ENCODE results near the gene SAG.
"Not testable (repeated sequence)": the region's sequence is repeated elsewhere in the genome, so short reads cannot be mapped to it uniquely, and the experiment has no call there.

The SAG gene

GRCh38 chr2:233334915-233335314 is 27.3 kb downstream of the SAG start:
- DNase-seq: no peak

DNA sequence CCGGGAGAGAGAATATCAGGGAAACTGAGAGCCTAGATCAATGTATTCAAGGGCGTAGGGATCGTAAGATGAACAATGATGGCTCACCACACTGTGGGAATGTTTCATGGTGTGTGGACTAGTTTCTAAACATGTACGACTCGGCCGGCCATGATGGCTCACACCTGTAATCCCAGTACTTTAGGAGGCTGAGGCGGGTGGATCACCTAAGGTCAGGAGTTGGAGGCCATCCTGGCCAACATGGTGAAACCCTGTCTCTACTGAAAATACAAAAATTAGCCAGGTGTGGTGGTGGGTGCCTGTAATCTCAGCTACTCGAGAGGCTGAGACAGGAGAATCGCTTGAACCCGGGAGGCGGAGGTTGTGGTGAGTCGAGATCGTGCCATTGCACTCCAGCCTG is 28.5 kb downstream of the SAG start:
- not testable (repeated sequence) for DNase-seq

- no peak for DNase-seq
Observed at GRCh38 chr2:233336541-233336940, 28.9 kb downstream of the SAG start.

GRCh38 chr2:233338046-233338445 is 30.4 kb downstream of the SAG start:
- DNase-seq: no peak

DNA sequence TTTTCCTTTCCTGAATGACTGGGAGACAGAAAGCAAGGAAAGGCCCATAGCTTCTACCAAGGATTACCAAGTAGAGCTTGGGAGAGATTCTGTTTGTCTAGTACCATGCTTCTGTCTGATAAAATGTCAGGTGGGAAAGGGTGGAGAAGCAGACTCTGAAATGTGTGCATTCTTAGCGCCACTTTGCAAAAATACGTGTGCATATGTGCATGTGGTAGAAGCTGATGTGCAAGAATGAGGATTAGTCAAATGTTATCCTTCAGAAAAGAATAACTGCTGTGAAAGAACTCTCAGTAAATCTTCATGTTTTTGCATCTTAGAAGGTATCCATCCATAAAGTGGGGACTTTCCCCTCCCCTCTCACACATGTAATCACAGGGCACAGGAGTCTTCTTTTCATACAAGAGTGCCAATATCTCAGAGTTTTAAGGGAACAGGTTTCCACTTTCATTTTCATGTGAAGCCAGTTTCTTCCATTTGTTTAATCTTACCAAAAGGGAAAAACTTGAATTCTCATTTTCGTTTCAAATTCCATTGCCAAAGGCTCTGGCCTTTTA is 31.3 kb downstream of the SAG start:
- no peak for DNase-seq

- DNase-seq: no peak
Observed at GRCh38 chr2:233339427-233339826, 31.8 kb downstream of the SAG start.

DNA sequence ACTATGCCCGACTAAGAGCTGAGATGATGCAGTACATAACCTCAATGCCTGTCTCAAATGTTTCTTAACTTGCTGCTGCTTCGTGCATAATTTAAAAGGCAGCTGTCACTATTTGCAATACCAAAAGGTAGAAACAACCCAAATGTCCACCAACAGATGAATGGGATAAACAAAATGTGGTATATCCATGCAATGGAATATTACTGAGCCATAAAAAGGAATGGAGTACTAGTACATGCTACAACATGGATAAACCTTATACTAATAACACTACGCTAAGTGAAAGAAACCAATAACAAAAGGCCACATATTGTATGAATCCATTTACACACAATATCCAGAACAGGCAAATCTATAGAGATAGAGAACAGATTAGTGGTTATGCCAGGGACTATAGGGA is 33.7 kb downstream of the SAG start:
- DNase-seq: no peak

GRCh38 chr2:233342301-233342700 is 34.7 kb downstream of the SAG start:
- no peak for DNase-seq

- no peak for DNase-seq
Observed at GRCh38 chr2:233343171-233343705, 35.6 kb downstream of the SAG start.

GRCh38 chr2:233346376-233346775 is 38.8 kb downstream of the SAG start:
- DNase-seq: no peak

GRCh38 chr2:233346930-233347329 is 39.3 kb downstream of the SAG start:
- DNase-seq: no peak

DNA sequence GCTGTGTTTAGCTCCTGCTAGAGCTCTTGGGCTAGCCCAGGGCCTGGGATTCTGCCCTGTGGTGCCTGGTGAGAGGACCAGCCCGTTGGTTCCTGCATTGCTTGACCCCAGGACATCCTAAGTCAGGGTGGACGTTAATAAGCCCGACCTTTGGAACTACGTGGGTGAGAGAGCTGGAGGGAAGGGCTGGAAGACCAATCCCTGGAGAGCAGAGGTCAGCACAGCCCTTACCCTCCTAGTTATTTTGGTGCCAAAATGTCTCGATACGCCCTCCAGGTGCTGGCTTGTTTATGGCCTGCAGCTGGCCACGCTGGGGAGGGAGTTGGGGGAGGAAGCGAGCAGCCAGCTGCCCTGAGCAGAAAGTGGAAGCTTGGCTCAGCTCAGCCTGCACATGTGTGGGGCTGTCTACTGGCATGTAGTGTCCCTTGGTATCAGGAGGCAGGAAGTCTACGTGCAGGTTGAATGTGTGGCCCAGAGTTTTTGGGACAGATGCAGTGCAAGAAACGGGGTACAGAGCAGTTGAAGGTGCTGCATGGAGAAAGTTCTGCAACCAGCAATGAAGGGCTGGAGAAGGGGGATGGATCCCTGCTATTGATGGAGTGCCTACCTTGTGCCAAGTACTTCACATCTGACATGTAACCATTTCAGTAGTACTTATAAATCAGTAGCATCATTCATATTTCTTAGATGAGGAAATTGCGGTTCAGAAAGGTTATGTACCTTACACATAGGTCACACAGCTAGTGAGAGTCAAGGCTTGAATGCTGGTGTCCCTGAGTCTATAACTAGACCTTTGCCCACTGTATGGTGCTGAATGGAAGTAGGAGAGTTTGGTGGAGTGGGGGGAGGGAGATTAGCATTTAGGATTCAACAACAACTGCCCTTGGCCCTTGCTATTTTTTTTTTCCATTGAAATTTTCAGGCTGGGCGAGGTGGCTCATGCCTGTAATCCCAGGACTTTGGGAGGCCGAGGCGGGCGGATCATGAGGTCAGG is 41.7 kb downstream of the SAG start:
- peak in 1 of 2 donors; percentile 60 for DNase-seq

DNA sequence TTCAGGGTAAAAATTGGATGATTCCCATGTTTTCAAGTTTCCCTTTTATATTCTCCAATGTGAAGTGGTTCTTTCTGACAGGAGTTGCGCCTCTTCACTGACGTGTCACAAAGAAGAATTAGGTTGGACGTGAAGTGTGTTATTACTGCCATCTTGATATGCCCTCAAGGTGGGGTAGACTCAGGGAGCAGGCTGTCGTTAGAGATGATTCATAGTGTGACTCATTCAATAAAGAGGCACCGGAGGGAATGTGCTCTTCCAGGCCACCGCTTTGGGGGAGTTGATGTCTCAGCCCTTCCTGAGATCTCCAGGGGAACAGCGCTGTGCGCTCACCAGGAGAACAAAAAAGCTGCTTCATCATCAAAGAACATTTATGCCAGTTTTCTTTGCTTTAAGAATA is 43.1 kb downstream of the SAG start:
- peak in 1 of 2 donors; percentile 42 for DNase-seq

DNA sequence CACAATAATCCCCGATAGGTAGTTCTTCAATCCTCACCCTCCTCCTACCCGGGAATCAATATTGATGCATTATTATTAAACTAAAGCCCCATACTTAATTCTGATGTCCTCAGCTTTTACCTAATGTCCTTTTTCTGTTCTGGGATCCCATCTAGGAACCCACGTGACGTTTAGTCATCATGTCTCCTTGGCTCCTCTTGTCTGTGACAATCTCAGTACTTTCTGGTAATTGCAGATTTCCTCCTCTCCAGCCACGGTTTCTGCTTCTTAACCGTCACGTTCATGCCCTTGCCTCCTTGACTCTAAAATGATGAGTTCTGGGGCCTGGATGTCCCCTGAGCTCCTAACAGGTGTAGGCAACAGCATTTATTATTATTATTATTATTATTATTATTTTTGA is 43.8 kb downstream of the SAG start:
- DNase-seq: no peak

GRCh38 chr2:233352141-233352842 is 44.7 kb downstream of the SAG start:
- no peak for DNase-seq

DNA sequence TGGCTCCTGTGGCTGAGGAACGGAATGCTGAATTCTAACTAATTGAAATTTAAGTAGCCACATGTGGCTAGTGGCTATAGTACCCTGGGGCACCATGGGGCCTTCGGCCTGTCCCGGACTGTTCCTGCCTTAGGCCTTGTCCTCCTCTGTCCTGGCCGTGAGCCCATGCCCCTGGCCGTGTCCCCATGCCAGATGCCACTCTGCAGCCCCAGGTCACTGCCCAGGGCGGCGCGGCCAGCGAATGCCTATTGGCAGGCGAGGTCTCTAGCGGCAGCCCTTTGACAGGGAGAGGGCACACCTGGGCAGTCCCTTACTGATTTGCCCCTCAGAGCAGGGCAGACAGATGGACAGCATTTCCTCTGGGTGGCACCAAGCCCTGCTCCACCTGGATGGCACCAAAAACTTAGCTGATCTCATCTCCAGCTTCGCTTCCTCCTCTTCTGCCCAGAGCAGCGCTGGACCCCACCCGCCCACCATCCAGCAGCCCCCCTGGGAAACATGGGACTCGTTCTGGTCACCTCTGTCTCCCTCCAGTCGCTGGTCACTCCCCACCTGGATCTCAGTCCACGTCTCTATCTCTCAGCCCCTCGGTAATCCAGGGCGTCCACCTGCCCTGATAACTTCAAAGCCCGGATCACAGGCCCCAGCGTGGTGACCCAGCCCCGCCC is 45.6 kb downstream of the SAG start:
- DNase-seq: no peak

- peak; percentile 81 for DNase-seq
Observed at GRCh38 chr2:233353769-233354499, 46.3 kb downstream of the SAG start, which contains the start of gene DGKD. Gene DGKD, plus strand, starts transcription at chr2:233354494. Its CDS starts 25 bp downstream, at chr2:233354519.

GRCh38 chr2:233354500-233354924 is 46.9 kb downstream of the SAG start:
- DNase-seq: no peak

DNA sequence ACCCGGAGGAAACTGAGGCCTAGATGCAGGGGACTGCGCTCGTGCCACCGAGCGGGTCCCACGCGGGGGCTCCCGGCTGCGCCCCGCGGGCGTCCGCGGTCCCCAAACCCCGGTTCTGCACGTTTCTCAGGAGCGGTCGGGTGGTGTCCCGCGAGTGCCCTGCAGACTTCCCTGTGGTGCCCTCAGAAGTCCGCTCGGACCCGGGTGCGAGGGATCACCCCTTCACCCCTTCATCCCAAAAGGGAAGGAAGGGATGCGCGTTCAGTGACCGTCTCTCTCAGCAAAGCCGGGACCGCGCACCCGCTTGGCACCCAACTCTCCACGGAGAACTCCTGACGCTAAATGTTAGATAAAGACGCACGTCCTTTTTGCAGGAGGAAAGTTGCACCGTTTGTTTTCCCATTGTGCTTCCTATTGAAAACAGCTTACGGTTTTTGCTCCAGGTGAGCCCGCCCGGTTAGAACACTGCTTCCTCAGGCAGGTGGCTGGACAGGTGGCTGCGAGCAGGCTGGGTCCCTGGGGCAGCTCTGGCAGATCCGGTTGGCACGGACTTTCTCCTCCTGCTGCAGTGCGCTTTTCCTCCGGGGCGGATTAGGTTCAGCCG is 47.5 kb downstream of the SAG start:
- no peak for DNase-seq

- no peak for DNase-seq
Observed at GRCh38 chr2:233355916-233356315, 48.3 kb downstream of the SAG start.

DNA sequence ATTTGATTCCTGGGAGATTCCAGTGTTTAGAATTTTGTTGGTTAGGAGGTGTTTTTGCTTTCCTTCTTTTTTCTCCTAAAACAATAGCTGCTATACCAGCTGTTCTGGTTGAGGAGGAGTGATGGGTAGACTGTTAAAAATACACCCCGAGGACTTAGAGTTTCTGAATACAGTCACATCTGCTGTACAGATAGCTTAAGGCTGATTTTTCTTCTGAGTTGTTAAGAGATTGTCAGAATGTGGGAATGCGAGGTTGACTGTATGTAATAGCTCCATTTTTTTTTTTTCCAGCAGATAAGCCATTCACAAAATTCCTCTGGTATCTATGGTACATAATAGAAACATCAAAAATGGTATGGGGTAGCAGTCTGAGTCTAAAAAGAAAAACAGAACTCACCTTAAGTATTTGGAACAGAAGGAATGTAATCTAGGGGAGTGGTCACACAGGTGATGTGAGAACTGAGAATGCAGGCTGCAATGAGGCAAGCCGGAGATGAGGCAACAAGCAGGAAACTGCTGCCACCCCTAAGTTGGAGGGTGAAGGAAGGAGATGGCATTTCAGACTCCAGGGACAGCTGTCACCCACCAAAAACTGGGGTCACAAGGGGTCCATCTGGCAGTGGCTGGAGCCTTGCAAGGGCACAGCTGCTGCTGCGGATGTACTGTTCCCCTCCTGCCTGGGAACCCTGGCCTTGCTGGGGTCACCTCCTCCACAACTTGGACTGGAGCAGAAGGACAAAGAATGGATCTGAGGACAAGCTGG is 49.1 kb downstream of the SAG start:
- no peak for DNase-seq

Measured in CD4-positive, alpha-beta T cell treated with Interleukin-1 beta for 1 hour (primary cell).